Measurements from ENCODE around the gene RGMB.

- no peak for TF ChIP-seq DPF2 (CRISPR knock-in tag; IDR thresholded peaks at IDR 0.05; ENCODE audit: borderline replicate concordance, low read depth)
- no peak for TF ChIP-seq KLF9 (CRISPR knock-in tag; IDR thresholded peaks at IDR 0.05; ENCODE audit: low read depth)
- no peak for TF ChIP-seq TCF12 (IDR thresholded peaks at IDR 0.05)
- no peak for TF ChIP-seq TCF12 (CRISPR knock-in tag; IDR thresholded peaks at IDR 0.05)
- no peak for TF ChIP-seq ZNF800 (CRISPR knock-in tag; IDR thresholded peaks at IDR 0.05)
- TF ChIP-seq POLR2AphosphoS5 (IDR thresholded peaks at IDR 0.05; ENCODE audit: low read depth, low read length), result no peak
- no peak for TF ChIP-seq KLF13 (CRISPR knock-in tag; IDR thresholded peaks at IDR 0.05)
- TF ChIP-seq ZNF670 (CRISPR knock-in tag; IDR thresholded peaks at IDR 0.05; ENCODE audit: borderline replicate concordance), result no peak
- TF ChIP-seq ZNF274 (CRISPR knock-in tag; IDR thresholded peaks at IDR 0.05), result no peak
- TF ChIP-seq, protein P1, sequence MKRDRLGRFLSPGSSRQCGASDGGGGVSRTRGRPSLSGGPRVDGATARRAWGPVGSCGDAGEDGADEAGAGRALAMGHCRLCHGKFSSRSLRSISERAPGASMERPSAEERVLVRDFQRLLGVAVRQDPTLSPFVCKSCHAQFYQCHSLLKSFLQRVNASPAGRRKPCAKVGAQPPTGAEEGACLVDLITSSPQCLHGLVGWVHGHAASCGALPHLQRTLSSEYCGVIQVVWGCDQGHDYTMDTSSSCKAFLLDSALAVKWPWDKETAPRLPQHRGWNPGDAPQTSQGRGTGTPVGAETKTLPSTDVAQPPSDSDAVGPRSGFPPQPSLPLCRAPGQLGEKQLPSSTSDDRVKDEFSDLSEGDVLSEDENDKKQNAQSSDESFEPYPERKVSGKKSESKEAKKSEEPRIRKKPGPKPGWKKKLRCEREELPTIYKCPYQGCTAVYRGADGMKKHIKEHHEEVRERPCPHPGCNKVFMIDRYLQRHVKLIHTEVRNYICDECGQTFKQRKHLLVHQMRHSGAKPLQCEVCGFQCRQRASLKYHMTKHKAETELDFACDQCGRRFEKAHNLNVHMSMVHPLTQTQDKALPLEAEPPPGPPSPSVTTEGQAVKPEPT (CRISPR knock-in tag; IDR thresholded peaks at IDR 0.05; ENCODE audit: low read depth), result no peak
These were observed 7.6 kb upstream of the RGMB start for GRCh38 chr5:98765815-98766214.

Data from HepG2 (cell line).